A549 (cell line): ENCODE data around the gene PRAMEF12. TPM values are rescaled to one million over a fixed set of nuclear protein-coding genes. Genes with fewer than 3 reads are reported as not detected.
"Not testable (repeated sequence)": the region's sequence is repeated elsewhere in the genome, so short reads cannot be mapped to it uniquely, and the experiment has no call there.

Experiments used
- ATAC-seq, 2 experiments: fragments of 200-7000 bp in 1 of 2; fragments of >200 bp in 1 of 2; cut with Nextera tagmentation in 1 of 2; cut with Tn5 transposase in 1 of 2; 3 replicates each; pipeline versions ENCODE4 v1.8.0 to v1.9.1; 2018 to 2020; ENCODE audit warnings: mild to moderate bottlenecking in 1 of 2, moderate library complexity in 1 of 2
- CTCF ChIA-PET: fragments of 300-600 bp; sonication (Branson Sonifier 250); formaldehyde crosslinking; extraction: SDS; loops from one replicate; lab custom pipeline; 2021; ENCODE audit warnings: antibody characterized with exemption, inconsistent platforms; lab: Yijun Ruan, JAX
- POLR2A ChIA-PET: fragments of 350-600 bp; formaldehyde crosslinking; extraction: SDS; loops from one replicate; lab custom pipeline; 2021; ENCODE audit warnings: antibody characterized with exemption, inconsistent platforms; lab: Yijun Ruan, JAX
- DNase-seq, 2 experiments: peaks; one replicate each; pipeline versions ENCODE4 v3.0.0 to v3.0.0-alpha.2; 2011 to 2016; ENCODE audit warnings: low read depth in 1 of 2, low spot score in 1 of 2
- FAIRE-seq: peaks from 2 replicates; lab custom pipeline; 2011; peaks lifted over from hg19 to GRCh38; lab: Jason Lieb, UNC
- H3K27ac ChIP-seq, 2 experiments: fragments of >200 bp; sonication (Bioruptor Twin); formaldehyde crosslinking; 3 replicates each; pipeline ENCODE4 v1.5.1; 2016 to 2017
- H3K4me1 ChIP-seq: fragments of >200 bp; sonication (Bioruptor Twin); formaldehyde crosslinking; 3 replicates; pipeline ENCODE4 v1.6.1; 2016
- H3K4me2 ChIP-seq: fragments of >200 bp; sonication (Bioruptor Twin); formaldehyde crosslinking; 3 replicates; pipeline ENCODE4 v1.6.1; 2016
- H3K4me3 ChIP-seq: fragments of >200 bp; sonication (Bioruptor Twin); formaldehyde crosslinking; 3 replicates; pipeline ENCODE4 v1.5.1; 2016
- H3K9me3 ChIP-seq: fragments of >200 bp; sonication (Bioruptor Twin); formaldehyde crosslinking; 3 replicates; pipeline ENCODE4 v1.6.1; 2016
- CEBPB ChIP-seq, 2 experiments: fragments of >200 bp in 1 of 2; sonication (Bioruptor Twin) in 1 of 2; formaldehyde crosslinking in 1 of 2; IDR thresholded peaks; 2 replicates each; pipeline ENCODE4 v1.6.1; 2012 to 2016
- E2F6 ChIP-seq: IDR thresholded peaks from 2 replicates; pipeline ENCODE4 v1.6.1; 2012; ENCODE audit warnings: low read depth, borderline replicate concordance
- EHF ChIP-seq: fragments of 250-450 bp; sonication (Bioruptor Pico); IDR thresholded peaks from 2 replicates; pipeline ENCODE4 v1.5.0; 2020; ENCODE audit warnings: mild to moderate bottlenecking
- GATA3 ChIP-seq: IDR thresholded peaks from 2 replicates; pipeline ENCODE4 v1.6.1; 2012; ENCODE audit warnings: borderline replicate concordance
- NPAS2 ChIP-seq: fragments of 250-450 bp; sonication (Bioruptor Pico); IDR thresholded peaks from 2 replicates; pipeline ENCODE4 v1.8.0; 2022; ENCODE audit warnings: mild to moderate bottlenecking, moderate library complexity, borderline replicate concordance
- SMC3 ChIP-seq: fragments of >200 bp; sonication (Bioruptor Twin); formaldehyde crosslinking; IDR thresholded peaks from 3 replicates; pipeline ENCODE4 v1.6.1; 2018; ENCODE audit warnings: inconsistent platforms
- WGBS: methylation state at CpG from one replicate; pipeline ENCODE4 v1.1.6; 2017; ENCODE audit errors: missing lambda C conversion rate; 5-methylcytosine and 5-hydroxymethylcytosine counted together
- polyA plus RNA-seq, 4 experiments: library from polyadenylated mRNA; depleted of rRNA in 3 of 4; stranded (reverse); fragments of >200 nt; fragmentation: RNase III in 1 of 4; extraction: RNeasy Plus Mini Kit Qiagen cat#74134 plus additional on column Dnase treatment in 1 of 4; gene quantifications; 2 replicates in 3 of 4; 3 replicates in 1 of 4; pipeline ENCODE4 v1.2.3, GENCODE V29; 2011 to 2017

The PRAMEF12 gene
- polyA plus RNA-seq, 2 of the 4 experiments (the other 2 are of a cell fraction), result not detected

GRCh38 chr1:12811409-12811784 lies 37.9 kb downstream of the PRAMEF12 start (continued):
- TF ChIP-seq GATA3 (no peak), SMC3 (no peak), EHF (CRISPR knock-in tag) (no peak), CEBPB (IDR thresholded peaks at IDR 0.05) (no peak), NPAS2 (CRISPR knock-in tag) (no peak), E2F6 (no peak)

- H3K4me1 ChIP-seq, FAIRE-seq, POLR2A ChIA-PET, H3K4me2 ChIP-seq, H3K4me3 ChIP-seq, H3K27ac ChIP-seq, DNase-seq, CTCF ChIA-PET, ATAC-seq, H3K9me3 ChIP-seq: not testable (repeated sequence)
- WGBS, result 0% methylated on average over 2 of the region's 6 CpGs
These were observed 45.5 kb downstream of the PRAMEF12 start for GRCh38 chr1:12819061-12819460.

Other genes with a start within 250 kb of the PRAMEF12 start
- 79.7 and 89.1 TPM in 2 replicates for gene DHRS3, start 155.5 kb upstream of the PRAMEF12 start, polyA plus RNA-seq (2011; rRNA removed)
- 56.9 to 78.9 TPM (median 62.7 TPM) in 3 replicates for gene DHRS3, start 155.5 kb upstream of the PRAMEF12 start, polyA plus RNA-seq (2017; fragmentation: RNase III; extraction: RNeasy Plus Mini Kit Qiagen cat#74134 plus additional on column Dnase treatment)
- not detected in 2 replicates for gene AADACL4, start 129.7 kb upstream of the PRAMEF12 start, polyA plus RNA-seq (2011; rRNA removed)
- not detected in 3 replicates for gene AADACL4, start 129.7 kb upstream of the PRAMEF12 start, polyA plus RNA-seq (2017; fragmentation: RNase III; extraction: RNeasy Plus Mini Kit Qiagen cat#74134 plus additional on column Dnase treatment)
- not detected in 2 replicates for gene AADACL3, start 57.6 kb upstream of the PRAMEF12 start, polyA plus RNA-seq (2011; rRNA removed)
- not detected in 3 replicates for gene AADACL3, start 57.6 kb upstream of the PRAMEF12 start, polyA plus RNA-seq (2017; fragmentation: RNase III; extraction: RNeasy Plus Mini Kit Qiagen cat#74134 plus additional on column Dnase treatment)
- gene CFAP107, start 27.5 kb upstream of the PRAMEF12 start, polyA plus RNA-seq (2011; rRNA removed), result not detected in 2 replicates
- not detected in 3 replicates for gene CFAP107, start 27.5 kb upstream of the PRAMEF12 start, polyA plus RNA-seq (2017; fragmentation: RNase III; extraction: RNeasy Plus Mini Kit Qiagen cat#74134 plus additional on column Dnase treatment)
- gene PRAMEF1, start 17.7 kb downstream of the PRAMEF12 start, polyA plus RNA-seq (2011; rRNA removed), result not detected in 2 replicates
- not detected in 3 replicates for gene PRAMEF1, start 17.7 kb downstream of the PRAMEF12 start, polyA plus RNA-seq (2017; fragmentation: RNase III; extraction: RNeasy Plus Mini Kit Qiagen cat#74134 plus additional on column Dnase treatment)
- gene PRAMEF11, start 57.7 kb downstream of the PRAMEF12 start, polyA plus RNA-seq (2011; rRNA removed), result not detected in 2 replicates
- gene PRAMEF11, start 57.7 kb downstream of the PRAMEF12 start, polyA plus RNA-seq (2017; fragmentation: RNase III; extraction: RNeasy Plus Mini Kit Qiagen cat#74134 plus additional on column Dnase treatment), result not detected in 3 replicates
- gene HNRNPCL1, start 75.0 kb downstream of the PRAMEF12 start, polyA plus RNA-seq (2011; rRNA removed), result not detected in 2 replicates
- gene HNRNPCL1, start 75.0 kb downstream of the PRAMEF12 start, polyA plus RNA-seq (2017; fragmentation: RNase III; extraction: RNeasy Plus Mini Kit Qiagen cat#74134 plus additional on column Dnase treatment), result not detected in 3 replicates
- not detected in 2 replicates for gene PRAMEF2, start 83.3 kb downstream of the PRAMEF12 start, polyA plus RNA-seq (2011; rRNA removed)
- not detected in 3 replicates for gene PRAMEF2, start 83.3 kb downstream of the PRAMEF12 start, polyA plus RNA-seq (2017; fragmentation: RNase III; extraction: RNeasy Plus Mini Kit Qiagen cat#74134 plus additional on column Dnase treatment)
- gene PRAMEF4, start 112.5 kb downstream of the PRAMEF12 start, polyA plus RNA-seq (2011; rRNA removed), result not detected in 2 replicates
- not detected in 3 replicates for gene PRAMEF4, start 112.5 kb downstream of the PRAMEF12 start, polyA plus RNA-seq (2017; fragmentation: RNase III; extraction: RNeasy Plus Mini Kit Qiagen cat#74134 plus additional on column Dnase treatment)
- not detected in 2 replicates for gene PRAMEF10, start 124.5 kb downstream of the PRAMEF12 start, polyA plus RNA-seq (2011; rRNA removed)
- gene PRAMEF10, start 124.5 kb downstream of the PRAMEF12 start, polyA plus RNA-seq (2017; fragmentation: RNase III; extraction: RNeasy Plus Mini Kit Qiagen cat#74134 plus additional on column Dnase treatment), result not detected in 3 replicates
- gene PRAMEF7, start 142.9 kb downstream of the PRAMEF12 start, polyA plus RNA-seq (2011; rRNA removed), result not detected in 2 replicates
- gene PRAMEF7, start 142.9 kb downstream of the PRAMEF12 start, polyA plus RNA-seq (2017; fragmentation: RNase III; extraction: RNeasy Plus Mini Kit Qiagen cat#74134 plus additional on column Dnase treatment), result not detected in 3 replicates
- gene PRAMEF6, start 173.8 kb downstream of the PRAMEF12 start, polyA plus RNA-seq (2011; rRNA removed), result not detected in 2 replicates
- not detected in 3 replicates for gene PRAMEF6, start 173.8 kb downstream of the PRAMEF12 start, polyA plus RNA-seq (2017; fragmentation: RNase III; extraction: RNeasy Plus Mini Kit Qiagen cat#74134 plus additional on column Dnase treatment)